CD14-positive monocyte (primary cell): ENCODE data around the gene EXOC4. TPM values are rescaled to one million over a fixed set of nuclear protein-coding genes. Genes with fewer than 3 reads are reported as not detected.
A peak's percentile ranks its signal among the peaks of the same experiment; 100 is the strongest.

Experiments
- DNase-seq, 3 donors: peaks; one replicate each; pipeline ENCODE4 v3.0.0-alpha.2; 2011 to 2022
- H2AFZ ChIP-seq: 2 replicates; pipeline ENCODE4 v1.6.0; 2012; ENCODE audit warnings: mild to moderate bottlenecking, low read depth, low read length, inconsistent platforms; ENCODE audit not compliant: insufficient read depth, poor library complexity, severe bottlenecking
- H3K27ac ChIP-seq, 2 donors: 1 replicate in 1 of 2; 2 replicates in 1 of 2; pipeline ENCODE4 v1.5.1; 2012 to 2013; ENCODE audit warnings: low read length in 2 of 2, control low read depth in 1 of 2, inconsistent platforms in 1 of 2, low read depth in 1 of 2, mild to moderate bottlenecking in 1 of 2
- H3K27me3 ChIP-seq, 2 donors: one replicate each; pipeline versions ENCODE4 v1.6.0 to v1.6.1; 2011 to 2013; ENCODE audit warnings: low read length in 2 of 2; ENCODE audit not compliant: control insufficient read depth in 2 of 2, insufficient read depth in 2 of 2
- H3K36me3 ChIP-seq, 2 donors: replicated peaks in 1 of 2; 1 replicate in 1 of 2; 2 replicates in 1 of 2; pipeline versions ENCODE4 v1.5.1 to v1.6.1; 2012 to 2013; ENCODE audit warnings: low read length in 2 of 2, control low read depth in 1 of 2, inconsistent platforms in 1 of 2, mild to moderate bottlenecking in 1 of 2; ENCODE audit not compliant: insufficient read depth in 2 of 2, control insufficient read depth in 1 of 2
- H3K4me1 ChIP-seq, 2 donors: 1 replicate in 1 of 2; 2 replicates in 1 of 2; pipeline versions ENCODE4 v1.5.1 to v1.6.1; 2012 to 2013; ENCODE audit warnings: low read length in 2 of 2, control low read depth in 1 of 2, inconsistent platforms in 1 of 2, mild to moderate bottlenecking in 1 of 2, moderate library complexity in 1 of 2; ENCODE audit not compliant: insufficient read depth in 2 of 2, control insufficient read depth in 1 of 2
- H3K4me2 ChIP-seq: replicated peaks from 2 replicates; pipeline ENCODE3; 2012; ENCODE audit warnings: low read length, moderate library complexity, mild to moderate bottlenecking; ENCODE audit not compliant: poor library complexity, severe bottlenecking; ENCODE audit errors: extremely low read depth
- H3K4me3 ChIP-seq, 3 experiments: fragments of 200-600 bp in 1 of 3; sonication (generic) in 1 of 3; replicated peaks in 1 of 3; 1 replicate in 2 of 3; 2 replicates in 1 of 3; pipeline ENCODE4 v1.5.1; 2011 to 2013; ENCODE audit warnings: low read length in 3 of 3, mild to moderate bottlenecking in 3 of 3, control low read depth in 2 of 3, low read depth in 2 of 3, inconsistent platforms in 1 of 3, moderate library complexity in 1 of 3
- H3K79me2 ChIP-seq: 2 replicates; pipeline ENCODE4 v1.6.0; 2012; ENCODE audit warnings: mild to moderate bottlenecking, control low read depth, inconsistent platforms, low read length, moderate library complexity; ENCODE audit not compliant: insufficient read depth
- H3K9ac ChIP-seq: 2 replicates; pipeline ENCODE4 v1.6.0; 2017; ENCODE audit warnings: low read length, mild to moderate bottlenecking; ENCODE audit not compliant: insufficient read depth, poor library complexity, severe bottlenecking
- H3K9me3 ChIP-seq, 2 donors: replicated peaks in 1 of 2; 1 replicate in 1 of 2; 2 replicates in 1 of 2; pipeline versions ENCODE4 v1.5.1 to v1.6.1; 2012 to 2013; ENCODE audit warnings: low read length in 2 of 2, control low read depth in 1 of 2; ENCODE audit not compliant: control insufficient read depth in 1 of 2, insufficient read depth in 1 of 2
- H4K20me1 ChIP-seq: 2 replicates; pipeline ENCODE4 v1.6.0; 2012; ENCODE audit warnings: mild to moderate bottlenecking, low read length, control low read depth, moderate library complexity; ENCODE audit not compliant: insufficient read depth
- H3K27ac Mint-ChIP-seq, 7 donors: one replicate each; pipeline ENCODE4 v1.8.0; 2020; ENCODE audit warnings: mild to moderate bottlenecking in 7 of 7, mixed read lengths in 7 of 7, moderate library complexity in 6 of 7, inconsistent platforms in 2 of 7
- H3K27me3 Mint-ChIP-seq, 3 donors: one replicate each; pipeline ENCODE4 v1.8.0; 2021 to 2022; ENCODE audit warnings: low read depth in 3 of 3, mild to moderate bottlenecking in 3 of 3, mixed read lengths in 3 of 3, moderate library complexity in 3 of 3, inconsistent platforms in 1 of 3
- H3K36me3 Mint-ChIP-seq, 2 donors: one replicate each; pipeline ENCODE4 v1.8.0; 2020; ENCODE audit warnings: mixed read lengths in 2 of 2, inconsistent platforms in 1 of 2, mild to moderate bottlenecking in 1 of 2
- H3K4me1 Mint-ChIP-seq: one replicate; pipeline ENCODE4 v1.8.0; 2020; ENCODE audit warnings: mild to moderate bottlenecking, mixed read lengths
- H3K4me3 Mint-ChIP-seq, 2 donors: one replicate each; pipeline ENCODE4 v1.8.0; 2020; ENCODE audit warnings: mild to moderate bottlenecking in 2 of 2, mixed read lengths in 2 of 2, moderate library complexity in 1 of 2
- H3K9me3 Mint-ChIP-seq, 7 donors: one replicate each; pipeline ENCODE4 v1.8.0; 2020 to 2022; ENCODE audit warnings: mixed read lengths in 7 of 7, mild to moderate bottlenecking in 6 of 7, moderate library complexity in 6 of 7, inconsistent platforms in 2 of 7
- CTCF ChIP-seq: fragments of 200-600 bp; IDR thresholded peaks from one replicate; pipeline ENCODE4 v1.8.0; 2022; ENCODE audit warnings: antibody characterized with exemption, mild to moderate bottlenecking
- WGBS: methylation state at CpG from one replicate; pipeline ENCODE4 v1.1.5; 2013; ENCODE audit warnings: missing lambda C conversion rate; ENCODE audit not compliant: insufficient coverage; 5-methylcytosine and 5-hydroxymethylcytosine counted together
- intact Hi-C, 2 donors: fragments of 100-400 bp; cut with micrococcal nuclease; formaldehyde crosslinking; loops; one replicate each; pipeline versions ENCODE4 v1.15.0 to v1.15.1; 2023
- polyA plus RNA-seq, 3 donors: library from polyadenylated mRNA; depleted of rRNA in 1 of 3; unstranded in 2 of 3; stranded (reverse) in 1 of 3; fragments of 300-500 nt in 2 of 3; fragments of >200 nt in 1 of 3; fragmentation: Illumina TruSeq in 2 of 3; gene quantifications; 1 replicate in 2 of 3; 2 replicates in 1 of 3; pipeline ENCODE4 v1.2.3, GENCODE V29; 2012 to 2021

EXOC4 gene
- polyA plus RNA-seq, 3 donors, result 20.6 to 22.3 (median 22.3) TPM

- no peak overlapping the region for H3K4me3 Mint-ChIP-seq
- Histone ChIP-seq H3K4me2 (no peak overlapping the region), H3K79me2 (no peaks in the 10 kb centered on the region), H3K4me1 (no peaks in the 10 kb centered on the region), H3K9ac (no peak overlapping the region), H3K9me3 (no peaks in the 10 kb centered on the region), H2AFZ (no peak overlapping the region), H3K36me3 (no peaks in the 10 kb centered on the region), H3K27me3 (no peaks in the 10 kb centered on the region), H4K20me1 (no peaks in the 10 kb centered on the region), H3K4me3 (no peak overlapping the region), H3K27ac (no peak overlapping the region)
- no peak for DNase-seq
- no peaks in the 10 kb centered on the region for H3K9me3 Mint-ChIP-seq
- H3K27me3 Mint-ChIP-seq, result peaks cover 0 to 1% (median 0%) of the 10 kb centered on the region in 3 donors
- 100% methylated on average over 1 of the region's 2 CpGs for WGBS
- H3K36me3 Mint-ChIP-seq, result peaks cover 0 to 2% of the 10 kb centered on the region in 2 donors
- no peak for TF ChIP-seq CTCF
- no peak overlapping the region for H3K27ac Mint-ChIP-seq
- H3K4me1 Mint-ChIP-seq, result no peaks in the 10 kb centered on the region
- intact Hi-C loops, result no loop called here
Measured at GRCh38 chr7:133851411-133851810, 598.5 kb downstream of the EXOC4 start.

- H3K27ac Mint-ChIP-seq, result peak overlapping the region in 1 of 7 donors; percentile 25
- H3K27me3 ChIP-seq, result no peaks in the 10 kb centered on the region
- WGBS, result 81% methylated on average over 4 of the region's 6 CpGs
- H3K4me3 Mint-ChIP-seq, result no peak overlapping the region
- intact Hi-C loops, result no loop called here
- peaks cover 0 to 1% (median 0%) of the 10 kb centered on the region in 3 donors for H3K27me3 Mint-ChIP-seq
- H3K36me3 ChIP-seq, result no peaks in the 10 kb centered on the region
- H3K9me3 Mint-ChIP-seq, result peaks cover 0 to 8% (median 3%) of the 10 kb centered on the region in 7 donors
- no peak overlapping the region for H3K4me2 ChIP-seq
- H3K4me1 Mint-ChIP-seq, result no peaks in the 10 kb centered on the region
- H2AFZ ChIP-seq, result no peak overlapping the region
- no peak overlapping the region for H3K4me3 ChIP-seq
- H3K9me3 ChIP-seq, result peaks cover 5 to 8% of the 10 kb centered on the region in 2 donors
- no peaks in the 10 kb centered on the region for H3K79me2 ChIP-seq
- no peaks in the 10 kb centered on the region for H3K4me1 ChIP-seq
- no peaks in the 10 kb centered on the region for H4K20me1 ChIP-seq
- peaks cover 3 to 4% of the 10 kb centered on the region in 2 donors for H3K36me3 Mint-ChIP-seq
- no peak for TF ChIP-seq CTCF
- H3K9ac ChIP-seq, result no peak overlapping the region
- H3K27ac ChIP-seq, result no peak overlapping the region
- DNase-seq, result no peak
Measured at GRCh38 chr7:133853706-133854276, 600.9 kb downstream of the EXOC4 start.
